HepG2 (cell line): ENCODE data around the gene MT1G. TPM values are rescaled to one million over a fixed set of nuclear protein-coding genes. Genes with fewer than 3 reads are reported as not detected.
A peak's percentile ranks its signal among the peaks of the same experiment; 100 is the strongest.

Source experiments
- AGO1 ChIP-seq: fragments of 200-400 bp; formaldehyde crosslinking; IDR thresholded peaks from 2 replicates; pipeline ENCODE4 v1.6.1; 2017; ENCODE audit warnings: mild to moderate bottlenecking, low read depth, low read length, moderate library complexity; ENCODE audit not compliant: poor library complexity, severe bottlenecking
- HDAC2 ChIP-seq: sonication (generic); formaldehyde crosslinking; IDR thresholded peaks from 2 replicates; pipeline ENCODE4 v1.4.0; 2020; ENCODE audit warnings: missing genetic modification reagents
- HIC2 ChIP-seq: sonication (generic); formaldehyde crosslinking; IDR thresholded peaks from 2 replicates; pipeline ENCODE4 v1.9.0; 2022; ENCODE audit warnings: low read depth, missing genetic modification reagents
- HNF4G ChIP-seq, 2 experiments: sonication (generic) in 1 of 2; formaldehyde crosslinking in 1 of 2; IDR thresholded peaks; 2 replicates each; pipeline versions ENCODE4 v1.4.0 to v1.6.1; 2011 to 2020; ENCODE audit warnings: borderline replicate concordance in 2 of 2, low read depth in 2 of 2, mild to moderate bottlenecking in 2 of 2, low read length in 1 of 2, missing genetic modification reagents in 1 of 2, moderate library complexity in 1 of 2
- MBNL3 ChIP-seq: fragments of 250-450 bp; sonication (Bioruptor Pico); conservative IDR thresholded peaks from 2 replicates; pipeline ENCODE4 v1.8.0; 2022; ENCODE audit warnings: mild to moderate bottlenecking, inconsistent platforms
- MED8 ChIP-seq: sonication (generic); formaldehyde crosslinking; IDR thresholded peaks from 2 replicates; pipeline ENCODE4 v1.8.1; 2023; ENCODE audit warnings: mild to moderate bottlenecking, missing genetic modification reagents; ENCODE audit not compliant: insufficient replicate concordance
- MXD3 ChIP-seq: IDR thresholded peaks from 2 replicates; pipeline ENCODE4 v1.6.1; 2016; ENCODE audit warnings: mild to moderate bottlenecking, missing biosample characterization, missing genetic modification reagents
- NFYB ChIP-seq: sonication (generic); formaldehyde crosslinking; IDR thresholded peaks from 2 replicates; pipeline ENCODE4 v1.4.0; 2020; ENCODE audit warnings: missing genetic modification reagents
- PHF8 ChIP-seq: sonication (generic); formaldehyde crosslinking; IDR thresholded peaks from 2 replicates; pipeline ENCODE4 v1.5.0; 2020; ENCODE audit warnings: missing genetic modification reagents
- RXRA ChIP-seq: sonication (generic); formaldehyde crosslinking; IDR thresholded peaks from 2 replicates; pipeline ENCODE4 v1.5.1; 2020; ENCODE audit warnings: missing genetic modification reagents
- SALL1 ChIP-seq: sonication (generic); formaldehyde crosslinking; IDR thresholded peaks from 2 replicates; pipeline ENCODE4 v1.8.0; 2022; ENCODE audit warnings: mild to moderate bottlenecking, missing genetic modification reagents
- TCF12 ChIP-seq, 2 experiments: fragments of 450-650 bp in 1 of 2; sonication (generic) in 1 of 2; formaldehyde crosslinking in 1 of 2; IDR thresholded peaks; 2 replicates each; pipeline versions ENCODE4 v1.6.1 to v1.8.0; 2017 to 2022; ENCODE audit warnings: antibody characterized with exemption in 1 of 2, mild to moderate bottlenecking in 1 of 2, missing genetic modification reagents in 1 of 2, moderate library complexity in 1 of 2
- THAP8 ChIP-seq: sonication (generic); formaldehyde crosslinking; IDR thresholded peaks from 2 replicates; pipeline ENCODE4 v1.5.1; 2020; ENCODE audit warnings: missing genetic modification reagents, mild to moderate bottlenecking, borderline replicate concordance
- TSC22D2 ChIP-seq: sonication (generic); formaldehyde crosslinking; IDR thresholded peaks from 2 replicates; pipeline ENCODE4 v1.5.1; 2020; ENCODE audit warnings: missing genetic modification reagents, mild to moderate bottlenecking, borderline replicate concordance
- ZNF331 ChIP-seq: sonication (generic); formaldehyde crosslinking; IDR thresholded peaks from 2 replicates; pipeline ENCODE4 v1.4.0; 2020; ENCODE audit warnings: missing genetic modification reagents
- ZNF441 ChIP-seq: sonication (generic); formaldehyde crosslinking; IDR thresholded peaks from 2 replicates; pipeline ENCODE4 v1.7.0; 2021; ENCODE audit warnings: missing genetic modification reagents, borderline replicate concordance
- ZNF646 ChIP-seq: sonication (generic); formaldehyde crosslinking; IDR thresholded peaks from 2 replicates; pipeline ENCODE4 v1.9.0; 2021; ENCODE audit warnings: mild to moderate bottlenecking, missing genetic modification reagents
- ZNF772 ChIP-seq: sonication (generic); formaldehyde crosslinking; IDR thresholded peaks from 2 replicates; pipeline ENCODE4 v1.5.0; 2020; ENCODE audit warnings: mild to moderate bottlenecking, missing genetic modification reagents
- ZSCAN20 ChIP-seq: sonication (generic); formaldehyde crosslinking; IDR thresholded peaks from 2 replicates; pipeline ENCODE4 v1.4.0; 2020; ENCODE audit warnings: missing genetic modification reagents, mild to moderate bottlenecking, borderline replicate concordance
- polyA plus RNA-seq, 8 experiments: library from polyadenylated mRNA; depleted of rRNA in 3 of 8; stranded (reverse) in 7 of 8; unstranded in 1 of 8; fragments of >200 nt; fragmentation: Illumina TruSeq in 4 of 8; extraction: Trizol in 4 of 8; gene quantifications; 2 replicates each; pipeline versions ENCODE4 v1.2.1 to v1.2.3, GENCODE V29; 2011 to 2016; ENCODE audit warnings: low read depth in 4 of 8, missing spikeins in 1 of 8, mixed read lengths in 1 of 8; ENCODE audit not compliant: insufficient read depth in 1 of 8
- total RNA-seq, 5 experiments: library from RNA; depleted of rRNA; stranded (reverse); fragments of >200 nt; fragmentation: Illumina TruSeq; extraction: Trizol; gene quantifications; 2 replicates each; pipeline ENCODE4 v1.2.3, GENCODE V29; 2016; ENCODE audit warnings: low read depth in 1 of 5

MT1G gene
- total and polyA plus RNA-seq, 2 of the 13 experiments (the other 11 are each of a cell fraction or from before 2014, with no cell fraction given), result 3.6 to 377 TPM

- TF ChIP-seq HIC2 (CRISPR knock-in tag), result 0 out of 2 replicates have a peak, but pooled peaks have one; percentile 52
- no peak for TF ChIP-seq AGO1
- 0 out of 2 replicates have a peak, but pooled peaks have one; percentile 36 for TF ChIP-seq RXRA (CRISPR knock-in tag)
- peak; percentile 93; the same call in 1 of the 2 replicates for TF ChIP-seq THAP8 (CRISPR knock-in tag)
- TF ChIP-seq ZNF772 (CRISPR knock-in tag), result no peak
- TF ChIP-seq PHF8 (CRISPR knock-in tag), result no peak
- TF ChIP-seq ZNF441 (CRISPR knock-in tag), result peak; percentile 76; the same call in 1 of the 2 replicates
- no peak for TF ChIP-seq TCF12 (IDR thresholded peaks at IDR 0.05)
- TF ChIP-seq TCF12 (CRISPR knock-in tag; IDR thresholded peaks at IDR 0.05), result 0 out of 2 replicates have a peak, but pooled peaks have one; percentile 59
- TF ChIP-seq TSC22D2 (CRISPR knock-in tag), result no peak
- TF ChIP-seq NFYB (CRISPR knock-in tag), result no peak
- TF ChIP-seq MED8 (CRISPR knock-in tag), result peak; percentile 36
- TF ChIP-seq HNF4G (IDR thresholded peaks at IDR 0.05; ENCODE audit: borderline replicate concordance, low read depth, low read length), result no peak
- TF ChIP-seq HNF4G (CRISPR knock-in tag; IDR thresholded peaks at IDR 0.05; ENCODE audit: borderline replicate concordance, low read depth), result peak; percentile 21; the same call in 1 of the 2 replicates
- TF ChIP-seq MXD3 (CRISPR knock-in tag), result 0 out of 2 replicates have a peak, but pooled peaks have one; percentile 22
- TF ChIP-seq ZSCAN20 (CRISPR knock-in tag), result no peak; the same call in 1 of the 2 replicates
- peak; percentile 77 for TF ChIP-seq SALL1 (CRISPR knock-in tag)
- TF ChIP-seq MBNL3 (CRISPR knock-in tag), result no peak
- no peak for TF ChIP-seq HDAC2 (CRISPR knock-in tag)
- no peak for TF ChIP-seq ZNF331 (CRISPR knock-in tag)
- TF ChIP-seq ZNF646, result no peak
These were observed 24.6 kb downstream of the MT1G start (continued) for GRCh38 chr16:56643080-56643778.
